Measurements from ENCODE around the gene XBP1. TPM values are rescaled to one million over a fixed set of nuclear protein-coding genes. Genes with fewer than 3 reads are reported as not detected.

Gene XBP1
- total and polyA plus RNA-seq, 2 of the 8 experiments (the other 6 are each of a cell fraction or from before 2014, with no cell fraction given), result 99.8 to 131 TPM

DNA sequence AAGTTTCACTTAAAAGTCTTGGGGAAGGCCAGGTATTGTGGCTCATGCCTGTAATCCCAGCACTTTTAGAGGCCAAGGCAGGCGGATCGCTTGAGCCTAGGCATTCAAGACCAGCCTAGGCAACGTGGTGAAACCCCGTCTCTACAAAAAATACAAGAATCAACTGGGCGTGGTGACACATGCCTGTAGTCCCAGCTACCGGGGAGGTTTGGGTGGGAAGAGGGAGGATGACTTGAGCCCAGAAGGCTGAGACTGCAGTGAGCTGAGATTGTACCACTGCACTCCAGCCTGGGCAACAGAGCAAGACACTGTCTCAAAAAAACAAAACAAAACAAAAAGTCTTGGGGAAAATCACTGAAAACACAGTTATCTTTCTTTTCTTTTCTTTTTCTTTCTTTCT is 15.4 kb upstream of the XBP1 start:
- FAIRE-seq, result no peak
- no peaks in the 10 kb centered on the region; a peak in 1 of 7 replicates for H3K4me1 ChIP-seq (replicated peaks in 1 of 4; ENCODE audit: control insufficient read depth in 3 of 4, insufficient read depth in 4 of 4, low read length in 3 of 4)
- no peak overlapping the region for H3K4me2 ChIP-seq (ENCODE audit: insufficient read depth in 1 of 2, low read depth in 2 of 2, low read length in 2 of 2)
- DNase-seq (ENCODE audit: low read depth in 1 of 2, low spot score in 2 of 2), result no peak
- H3K79me2 ChIP-seq (ENCODE audit: control insufficient read depth in 1 of 2, insufficient read depth in 2 of 2, low read length in 2 of 2), result no peaks in the 10 kb centered on the region
- no peak overlapping the region for H3K4me3 ChIP-seq (ENCODE audit: extremely low read depth in 1 of 4, insufficient read depth in 2 of 4, low read depth in 3 of 4, low read length in 4 of 4)
- WGBS, 2 experiments (ENCODE audit: extremely low coverage in 1 of 2, insufficient coverage in 1 of 2, insufficient read length in 1 of 2, insufficient replicate concordance in 2 of 2, low coverage in 1 of 2, low lambda C conversion rate in 2 of 2, missing lambda C conversion rate in 1 of 2), result 89% methylated on average over 6 of the region's 6 CpGs; no CpG with 5 or more reads in 1 of the 2 experiments
- no peaks in the 10 kb centered on the region; the same call in 1 of the 2 replicates for H3K79me1 ChIP-seq (ENCODE audit: low read depth, low read length)
- no peak overlapping the region for H2BK12ac ChIP-seq (ENCODE audit: low read depth, low read length)
- no peak overlapping the region for H2BK20ac ChIP-seq (ENCODE audit: low read length)
- no peaks in the 10 kb centered on the region for H3K36me3 ChIP-seq (ENCODE audit: control insufficient read depth in 2 of 4, insufficient read depth in 4 of 4, low read length in 3 of 4)
- no peaks in the 10 kb centered on the region for H3K27me3 ChIP-seq (replicated peaks in 1 of 4; ENCODE audit: control insufficient read depth in 3 of 4, extremely low read depth in 1 of 4, insufficient read depth in 3 of 4, low read length in 3 of 4)
- H3K27ac ChIP-seq (ENCODE audit: low read depth, low read length), result no peak overlapping the region
- no peak overlapping the region for H4K5ac ChIP-seq (ENCODE audit: insufficient read length, low read depth, low read length)
- no peak overlapping the region; the same call in 1 of the 2 replicates for H4K8ac ChIP-seq (ENCODE audit: extremely low read depth, insufficient read depth, low read length)
- no peaks in the 10 kb centered on the region for H4K20me1 ChIP-seq (replicated peaks in 1 of 2; ENCODE audit: control insufficient read depth in 1 of 2, insufficient read depth in 2 of 2, low read length in 2 of 2)
- no peak overlapping the region for H3K23ac ChIP-seq (ENCODE audit: insufficient read length)
- H3K23me2 ChIP-seq (ENCODE audit: low read depth, low read length), result peaks cover 2% of the 10 kb centered on the region; the same call in 1 of the 2 replicates
- no peak overlapping the region; a peak in 1 of 7 replicates for H3K9ac ChIP-seq (replicated peaks in 1 of 4; ENCODE audit: extremely low read depth in 1 of 4, low read depth in 3 of 4, low read length in 3 of 4)
- H2BK120ac ChIP-seq (replicated peaks; ENCODE audit: low read depth, low read length), result no peak overlapping the region
- no peak overlapping the region for H2BK5ac ChIP-seq (ENCODE audit: low read depth, low read length)
- no peak overlapping the region for H3K4ac ChIP-seq (replicated peaks; ENCODE audit: insufficient read length, low read depth, low read length)
- no peak overlapping the region for H4K91ac ChIP-seq (replicated peaks; ENCODE audit: insufficient read length, low read length)
- POLR2A ChIA-PET (ENCODE audit: partially characterized antibody), result interaction anchor here (2.1 kb wide), 1 partner anchor 17 kb away, joined by 7 read pairs; no protein-coding TSS in a partner anchor
- H2BK15ac ChIP-seq (ENCODE audit: low read length), result no peak overlapping the region
- TF ChIP-seq TAF7 (optimal IDR thresholded peaks at IDR 0.05; ENCODE audit: borderline replicate concordance, low read depth, low read length) (no peak), MAFK (IDR thresholded peaks at IDR 0.05; ENCODE audit: low read depth, low read length) (no peak), E2F6 (IDR thresholded peaks at IDR 0.05) (no peak), TCF12 (IDR thresholded peaks at IDR 0.05; ENCODE audit: low read depth, low read length) (no peak), TEAD4 (IDR thresholded peaks at IDR 0.05; ENCODE audit: low read depth, low read length) (no peak), TBP (IDR thresholded peaks at IDR 0.05; ENCODE audit: low read depth, low read length) (no peak)
- no peaks in the 10 kb centered on the region for H3K9me3 ChIP-seq (ENCODE audit: insufficient read depth in 2 of 2, low read depth in 1 of 2, low read length in 1 of 2)
- no peak overlapping the region for H2AFZ ChIP-seq (ENCODE audit: low read length)
- no peak overlapping the region for H2AK5ac ChIP-seq (ENCODE audit: low read depth, low read length)
- CTCF ChIA-PET (ENCODE audit: partially characterized antibody), result interaction anchor here (0.9 kb wide), 1 partner anchor 40 kb away, joined by 3 read pairs; no protein-coding TSS in a partner anchor
- no peak overlapping the region for H3K18ac ChIP-seq (ENCODE audit: extremely low read depth, low read length)
- H3K14ac ChIP-seq (ENCODE audit: insufficient read length), result no peak overlapping the region
- H3K56ac ChIP-seq (replicated peaks; ENCODE audit: insufficient read length, low read depth, low read length), result no peak overlapping the region

Data from H1 (cell line).